A549 (cell line): ENCODE results near the gene IFITM10. TPM values are rescaled to one million over a fixed set of nuclear protein-coding genes. Genes with fewer than 3 reads are reported as not detected.
"Not testable (repeated sequence)": the region's sequence is repeated elsewhere in the genome, so short reads cannot be mapped to it uniquely, and the experiment has no call there.

Experiments
- ATAC-seq, 2 experiments: fragments of 200-7000 bp in 1 of 2; fragments of >200 bp in 1 of 2; cut with Nextera tagmentation in 1 of 2; cut with Tn5 transposase in 1 of 2; 3 replicates each; pipeline versions ENCODE4 v1.8.0 to v1.9.1; 2018 to 2020; ENCODE audit warnings: mild to moderate bottlenecking in 1 of 2, moderate library complexity in 1 of 2
- CTCF ChIA-PET: fragments of 300-600 bp; sonication (Branson Sonifier 250); formaldehyde crosslinking; extraction: SDS; loops from one replicate; lab custom pipeline; 2021; ENCODE audit warnings: antibody characterized with exemption, inconsistent platforms; lab: Yijun Ruan, JAX
- POLR2A ChIA-PET: fragments of 350-600 bp; formaldehyde crosslinking; extraction: SDS; loops from one replicate; lab custom pipeline; 2021; ENCODE audit warnings: antibody characterized with exemption, inconsistent platforms; lab: Yijun Ruan, JAX
- DNase-seq, 2 experiments: peaks; one replicate each; pipeline versions ENCODE4 v3.0.0 to v3.0.0-alpha.2; 2011 to 2016; ENCODE audit warnings: low read depth in 1 of 2, low spot score in 1 of 2
- FAIRE-seq: peaks from 2 replicates; lab custom pipeline; 2011; peaks lifted over from hg19 to GRCh38; lab: Jason Lieb, UNC
- H3K27ac ChIP-seq, 2 experiments: fragments of >200 bp; sonication (Bioruptor Twin); formaldehyde crosslinking; 3 replicates each; pipeline ENCODE4 v1.5.1; 2016 to 2017
- H3K4me1 ChIP-seq: fragments of >200 bp; sonication (Bioruptor Twin); formaldehyde crosslinking; 3 replicates; pipeline ENCODE4 v1.6.1; 2016
- H3K4me2 ChIP-seq: fragments of >200 bp; sonication (Bioruptor Twin); formaldehyde crosslinking; 3 replicates; pipeline ENCODE4 v1.6.1; 2016
- H3K4me3 ChIP-seq: fragments of >200 bp; sonication (Bioruptor Twin); formaldehyde crosslinking; 3 replicates; pipeline ENCODE4 v1.5.1; 2016
- H3K9me3 ChIP-seq: fragments of >200 bp; sonication (Bioruptor Twin); formaldehyde crosslinking; 3 replicates; pipeline ENCODE4 v1.6.1; 2016
- WGBS: methylation state at CpG from one replicate; pipeline ENCODE4 v1.1.6; 2017; ENCODE audit errors: missing lambda C conversion rate; 5-methylcytosine and 5-hydroxymethylcytosine counted together
- polyA plus RNA-seq, 4 experiments: library from polyadenylated mRNA; depleted of rRNA in 3 of 4; stranded (reverse); fragments of >200 nt; fragmentation: RNase III in 1 of 4; extraction: RNeasy Plus Mini Kit Qiagen cat#74134 plus additional on column Dnase treatment in 1 of 4; gene quantifications; 2 replicates in 3 of 4; 3 replicates in 1 of 4; pipeline ENCODE4 v1.2.3, GENCODE V29; 2011 to 2017

IFITM10 gene
- polyA plus RNA-seq, 2 of the 4 experiments (the other 2 are of a cell fraction), result 0.28 to 0.67 TPM

- CTCF ChIA-PET, result interaction anchor here (0.7 to 1.3 kb wide), 3 partner anchors 8 to 146 kb away, joined by 3 to 6 read pairs (median 5); no protein-coding TSS in a partner anchor
- H3K4me1 ChIP-seq, H3K27ac ChIP-seq, H3K9me3 ChIP-seq, POLR2A ChIA-PET, FAIRE-seq, DNase-seq, H3K4me2 ChIP-seq, H3K4me3 ChIP-seq: not testable (repeated sequence)
- WGBS, result 70% methylated on average over 12 of the region's 15 CpGs
- ATAC-seq, result peak in 1 of 2 experiments; percentile 27; a peak in 3 of 6 replicates
Observed at GRCh38 chr11:1686220-1686619, 64.2 kb downstream of the IFITM10 start.

DNA sequence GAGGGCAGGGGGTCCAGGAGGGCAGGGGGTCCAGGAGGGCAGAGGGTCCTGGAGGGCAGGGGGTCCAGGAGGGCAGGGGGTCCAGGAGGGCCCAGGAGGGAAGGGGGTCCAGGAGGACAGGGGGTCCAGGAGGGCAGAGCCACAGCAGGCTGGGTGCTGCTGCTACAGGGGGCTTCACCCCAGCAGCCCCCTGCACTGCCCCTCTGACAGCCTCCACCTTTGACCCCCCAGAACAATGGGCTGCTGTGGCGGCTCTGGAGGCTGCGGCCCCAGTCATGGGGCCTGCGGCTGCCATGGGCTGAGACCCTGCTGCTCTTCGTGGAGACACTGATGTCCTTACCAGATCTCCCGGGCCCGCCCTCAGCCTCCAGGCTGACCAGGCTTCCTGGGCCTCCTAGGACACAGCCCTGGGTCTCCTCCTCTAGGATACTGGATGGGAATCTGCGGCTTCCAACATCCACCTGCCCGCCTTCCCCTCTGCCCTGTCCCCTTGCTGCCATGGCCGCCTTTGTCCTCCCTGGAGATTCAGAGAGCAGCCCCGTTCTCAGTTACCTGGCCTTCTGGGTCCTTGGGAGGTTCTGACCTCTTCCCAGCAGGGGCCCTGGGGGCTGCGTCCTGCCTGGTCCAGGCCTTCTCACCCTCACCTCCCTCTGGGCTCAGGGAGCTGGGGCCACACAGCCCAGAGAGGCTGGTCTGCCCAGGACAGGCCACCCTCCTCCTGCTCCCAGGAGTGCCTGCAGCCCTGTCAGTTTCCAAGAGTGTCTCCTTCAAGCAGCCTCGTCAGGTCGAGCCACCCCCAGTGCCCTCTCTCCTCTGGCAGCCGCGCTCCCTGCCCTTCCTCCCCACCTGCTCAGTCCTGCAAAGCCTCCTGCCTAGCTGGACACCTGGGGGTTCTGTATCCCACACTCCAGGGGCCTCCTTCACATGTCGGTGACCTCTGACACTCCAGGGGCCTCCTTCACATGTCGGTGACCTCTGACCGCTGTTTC lies 65.2 kb downstream of the IFITM10 start:
- POLR2A ChIA-PET, result not testable (repeated sequence)

GRCh38 chr11:1683904-1684572 lies 66.4 kb downstream of the IFITM10 start:
- H3K4me3 ChIP-seq, DNase-seq, H3K27ac ChIP-seq, H3K4me1 ChIP-seq, H3K9me3 ChIP-seq, FAIRE-seq, H3K4me2 ChIP-seq, ATAC-seq, POLR2A ChIA-PET: not testable (repeated sequence)
- CTCF ChIA-PET, result interaction anchor here (2.0 to 9.9 kb wide), 2 partner anchors 9 to 468 kb away, joined by 4 to 103 read pairs; no protein-coding TSS in a partner anchor
- 59% methylated on average over 4 of the region's 24 CpGs for WGBS

More for the DNA sequence above, 65.2 kb downstream of the IFITM10 start:
- not testable (repeated sequence) for DNase-seq, H3K4me3 ChIP-seq, H3K27ac ChIP-seq, FAIRE-seq, H3K9me3 ChIP-seq, H3K4me1 ChIP-seq, H3K4me2 ChIP-seq
- 63% methylated on average over 14 of the region's 18 CpGs for WGBS
- peak; percentile 63 to 68 for ATAC-seq
- CTCF ChIA-PET, result interaction anchor here (0.7 to 1.3 kb wide), 3 partner anchors 9 to 147 kb away, joined by 3 to 6 read pairs (median 5); no protein-coding TSS in a partner anchor

GRCh38 chr11:1683216-1683615 lies 67.2 kb downstream of the IFITM10 start:
- FAIRE-seq, POLR2A ChIA-PET: not testable (repeated sequence)
- WGBS, result 81% methylated on average over 14 of the region's 19 CpGs

More at GRCh38 chr11:1683216-1683615, 67.2 kb downstream of the IFITM10 start:
- not testable (repeated sequence) for DNase-seq, H3K4me3 ChIP-seq, H3K4me1 ChIP-seq, ATAC-seq, H3K9me3 ChIP-seq, H3K4me2 ChIP-seq, H3K27ac ChIP-seq
- CTCF ChIA-PET, result interaction anchor here (1.1 to 9.9 kb wide), 7 partner anchors 10 to 738 kb away, joined by 3 to 103 read pairs (median 9); no protein-coding TSS in a partner anchor

Other genes starting within 250 kb of the IFITM10 start
- 2.6 and 3.6 TPM in 2 replicates for gene DUSP8, start 178.3 kb downstream of the IFITM10 start, polyA plus RNA-seq (2011; rRNA removed)
- gene DUSP8, start 178.3 kb downstream of the IFITM10 start, polyA plus RNA-seq (2017; fragmentation: RNase III; extraction: RNeasy Plus Mini Kit Qiagen cat#74134 plus additional on column Dnase treatment), result 0.59 to 1.2 TPM (median 0.72 TPM) in 3 replicates
- not detected in 2 replicates for gene KRTAP5-1, start 165.3 kb downstream of the IFITM10 start, polyA plus RNA-seq (2011; rRNA removed)
- gene KRTAP5-1, start 165.3 kb downstream of the IFITM10 start, polyA plus RNA-seq (2017; fragmentation: RNase III; extraction: RNeasy Plus Mini Kit Qiagen cat#74134 plus additional on column Dnase treatment), result not detected in 3 replicates
- gene KRTAP5-2, start 152.3 kb downstream of the IFITM10 start, polyA plus RNA-seq (2011; rRNA removed), result not detected in 2 replicates
- not detected in 3 replicates for gene KRTAP5-2, start 152.3 kb downstream of the IFITM10 start, polyA plus RNA-seq (2017; fragmentation: RNase III; extraction: RNeasy Plus Mini Kit Qiagen cat#74134 plus additional on column Dnase treatment)
- gene KRTAP5-3, start 142.1 kb downstream of the IFITM10 start, polyA plus RNA-seq (2011; rRNA removed), result not detected in 2 replicates
- not detected in 3 replicates for gene KRTAP5-3, start 142.1 kb downstream of the IFITM10 start, polyA plus RNA-seq (2017; fragmentation: RNase III; extraction: RNeasy Plus Mini Kit Qiagen cat#74134 plus additional on column Dnase treatment)
- not detected in 2 replicates for gene KRTAP5-4, start 128.5 kb downstream of the IFITM10 start, polyA plus RNA-seq (2011; rRNA removed)
- gene KRTAP5-4, start 128.5 kb downstream of the IFITM10 start, polyA plus RNA-seq (2017; fragmentation: RNase III; extraction: RNeasy Plus Mini Kit Qiagen cat#74134 plus additional on column Dnase treatment), result not detected in 3 replicates
- not detected in 2 replicates for gene KRTAP5-5, start 120.8 kb downstream of the IFITM10 start, polyA plus RNA-seq (2011; rRNA removed)
- gene KRTAP5-5, start 120.8 kb downstream of the IFITM10 start, polyA plus RNA-seq (2017; fragmentation: RNase III; extraction: RNeasy Plus Mini Kit Qiagen cat#74134 plus additional on column Dnase treatment), result not detected in 3 replicates
- gene KRTAP5-6, start 53.4 kb downstream of the IFITM10 start, polyA plus RNA-seq (2011; rRNA removed), result not detected in 2 replicates
- gene KRTAP5-6, start 53.4 kb downstream of the IFITM10 start, polyA plus RNA-seq (2017; fragmentation: RNase III; extraction: RNeasy Plus Mini Kit Qiagen cat#74134 plus additional on column Dnase treatment), result not detected in 3 replicates
- 74.0 and 117 TPM in 2 replicates for gene CTSD, start 13.3 kb upstream of the IFITM10 start, polyA plus RNA-seq (2011; rRNA removed)
- 259 to 326 TPM (median 310 TPM) in 3 replicates for gene CTSD, start 13.3 kb upstream of the IFITM10 start, polyA plus RNA-seq (2017; fragmentation: RNase III; extraction: RNeasy Plus Mini Kit Qiagen cat#74134 plus additional on column Dnase treatment)
- gene SYT8, start 84.4 kb upstream of the IFITM10 start, polyA plus RNA-seq (2011; rRNA removed), result not detected in 2 replicates
- gene SYT8, start 84.4 kb upstream of the IFITM10 start, polyA plus RNA-seq (2017; fragmentation: RNase III; extraction: RNeasy Plus Mini Kit Qiagen cat#74134 plus additional on column Dnase treatment), result 0.21 to 0.25 TPM (median 0.22 TPM) in 3 replicates
- gene TNNI2, start 88.4 kb upstream of the IFITM10 start, polyA plus RNA-seq (2011; rRNA removed), result not detected in 2 replicates
- not detected in 3 replicates for gene TNNI2, start 88.4 kb upstream of the IFITM10 start, polyA plus RNA-seq (2017; fragmentation: RNase III; extraction: RNeasy Plus Mini Kit Qiagen cat#74134 plus additional on column Dnase treatment)
- 0.42 and 0.67 TPM in 2 replicates for gene LSP1, start 102.5 kb upstream of the IFITM10 start, polyA plus RNA-seq (2011; rRNA removed)
- gene LSP1, start 102.5 kb upstream of the IFITM10 start, polyA plus RNA-seq (2017; fragmentation: RNase III; extraction: RNeasy Plus Mini Kit Qiagen cat#74134 plus additional on column Dnase treatment), result 1.7 to 5.5 TPM (median 3.5 TPM) in 3 replicates
- gene PRR33, start 141.3 kb upstream of the IFITM10 start, polyA plus RNA-seq (2011; rRNA removed), result not detected in 2 replicates
- not detected in 3 replicates for gene PRR33, start 141.3 kb upstream of the IFITM10 start, polyA plus RNA-seq (2017; fragmentation: RNase III; extraction: RNeasy Plus Mini Kit Qiagen cat#74134 plus additional on column Dnase treatment)
- gene TNNT3, start 169.1 kb upstream of the IFITM10 start, polyA plus RNA-seq (2011; rRNA removed), result not detected in 2 replicates
- 0.15 TPM in 1 of 3 replicates, not detected in the others for gene TNNT3, start 169.1 kb upstream of the IFITM10 start, polyA plus RNA-seq (2017; fragmentation: RNase III; extraction: RNeasy Plus Mini Kit Qiagen cat#74134 plus additional on column Dnase treatment)
- 60.0 and 77.7 TPM in 2 replicates for gene MRPL23, start 196.7 kb upstream of the IFITM10 start, polyA plus RNA-seq (2011; rRNA removed)
- gene MRPL23, start 196.7 kb upstream of the IFITM10 start, polyA plus RNA-seq (2017; fragmentation: RNase III; extraction: RNeasy Plus Mini Kit Qiagen cat#74134 plus additional on column Dnase treatment), result 151 to 160 TPM (median 160 TPM) in 3 replicates
- 37.1 and 49.1 TPM in 2 replicates for gene H19, start 247.2 kb upstream of the IFITM10 start, polyA plus RNA-seq (2011; rRNA removed)
- 16.6 to 22.5 TPM (median 19.2 TPM) in 3 replicates for gene H19, start 247.2 kb upstream of the IFITM10 start, polyA plus RNA-seq (2017; fragmentation: RNase III; extraction: RNeasy Plus Mini Kit Qiagen cat#74134 plus additional on column Dnase treatment)